K562 (cell line): Measurements from ENCODE around the gene SLC38A10. TPM values are rescaled to one million over a fixed set of nuclear protein-coding genes. Genes with fewer than 3 reads are reported as not detected.

ENCODE experiments used
- BRD9 ChIP-seq: fragments of 450-650 bp; IDR thresholded peaks from 2 replicates; pipeline ENCODE4 v1.6.1; 2018; ENCODE audit warnings: low read depth; ENCODE audit not compliant: partially characterized antibody
- FOXK1 ChIP-seq: sonication (generic); formaldehyde crosslinking; IDR thresholded peaks from 2 replicates; pipeline ENCODE4 v1.8.0; 2022; ENCODE audit warnings: missing genetic modification reagents, mild to moderate bottlenecking, borderline replicate concordance
- LEF1 ChIP-seq: fragments of 450-650 bp; IDR thresholded peaks from 2 replicates; pipeline ENCODE4 v1.6.1; 2016; ENCODE audit warnings: mild to moderate bottlenecking
- MAX ChIP-seq: sonication (generic); formaldehyde crosslinking; IDR thresholded peaks from 2 replicates; pipeline ENCODE4 v1.9.0; 2022; ENCODE audit warnings: mild to moderate bottlenecking, missing genetic modification reagents
- MYC ChIP-seq, 2 experiments: fragments of 250-450 bp in 1 of 2; sonication (Bioruptor Pico) in 1 of 2; IDR thresholded peaks; 2 replicates each; pipeline versions ENCODE4 v1.5.1 to v1.6.1; 2012 to 2021; ENCODE audit warnings: low read depth in 2 of 2, borderline replicate concordance in 1 of 2, improper control_type of control experiment in 1 of 2, low read length in 1 of 2, mild to moderate bottlenecking in 1 of 2, moderate library complexity in 1 of 2
- NKRF ChIP-seq: fragments of 450-650 bp; IDR thresholded peaks from 2 replicates; pipeline ENCODE4 v1.6.1; 2016; ENCODE audit warnings: borderline replicate concordance
- RHOXF2B ChIP-seq: fragments of 250-450 bp; sonication (Bioruptor Pico); conservative IDR thresholded peaks from 2 replicates; pipeline ENCODE4 v1.5.1; 2021
- XRCC5 ChIP-seq: fragments of 200-400 bp; formaldehyde crosslinking; IDR thresholded peaks from 2 replicates; pipeline ENCODE4 v1.6.1; 2017; ENCODE audit warnings: low read depth, mild to moderate bottlenecking, low read length
- ZBTB33 ChIP-seq: sonication (generic); formaldehyde crosslinking; IDR thresholded peaks from 2 replicates; pipeline ENCODE4 v1.8.1; 2023; ENCODE audit warnings: mild to moderate bottlenecking, missing genetic modification reagents
- ZNF124 ChIP-seq: sonication (generic); formaldehyde crosslinking; IDR thresholded peaks from 2 replicates; pipeline ENCODE4 v1.8.1; 2022; ENCODE audit warnings: missing genetic modification reagents
- polyA plus RNA-seq, 8 experiments: library from polyadenylated mRNA; depleted of rRNA in 4 of 8; stranded (reverse) in 5 of 8; unstranded in 3 of 8; fragments of >200 nt; fragmentation: Nextera tagmentation in 2 of 8; fragmentation: Illumina TruSeq in 1 of 8; extraction: Ambion mirVana in 2 of 8; extraction: Trizol in 1 of 8; gene quantifications; 2 replicates each; pipeline versions ENCODE4 v1.2.1 to v1.2.3, GENCODE V29; 2011 to 2014; ENCODE audit warnings: inconsistent platforms in 1 of 8, missing spikeins in 1 of 8
- total RNA-seq, 7 experiments: library from RNA; depleted of rRNA in 6 of 7; stranded (reverse); fragments of >200 nt in 6 of 7; fragmentation: Illumina TruSeq in 2 of 7; extraction: Trizol in 2 of 7; gene quantifications; 2 replicates each; pipeline versions ENCODE4 v1.2.1 to v1.2.3, GENCODE V29; 2011 to 2021; ENCODE audit warnings: low replicate concordance in 1 of 7
- TF ChIP-seq, protein P1 (sequence below): fragments of 200-800 bp; sonication (Bioruptor generic); IDR thresholded peaks from 2 replicates; pipeline ENCODE4 v1.6.1; 2017; ENCODE audit warnings: missing genetic modification characterization, missing compliant biosample characterization
- TF ChIP-seq, protein P2 (sequence below), 3 experiments: fragments of 200-800 bp in 1 of 3; fragments of 250-450 bp in 1 of 3; fragments of 450-650 bp in 1 of 3; sonication (Bioruptor Pico) in 1 of 3; sonication (Bioruptor generic) in 1 of 3; formaldehyde crosslinking in 1 of 3; IDR thresholded peaks; 2 replicates each; pipeline versions ENCODE4 v1.6.1 to v1.8.0; 2016 to 2022; ENCODE audit warnings: mild to moderate bottlenecking in 2 of 3, missing genetic modification characterization in 2 of 3, missing compliant biosample characterization in 1 of 3, moderate library complexity in 1 of 3

Gene SLC38A10
- total and polyA plus RNA-seq, 9 of the 15 experiments (the other 6 are each of a cell fraction or from before 2014, with no cell fraction given): 0.45 to 54.2 (median 13.8) TPM

GRCh38 chr17:81239714-81240555 is 55.2 kb downstream of the SLC38A10 start (continued):
- TF ChIP-seq XRCC5: 0 out of 2 replicates have a peak, but pooled peaks have one; percentile 14
- TF ChIP-seq, protein P1, sequence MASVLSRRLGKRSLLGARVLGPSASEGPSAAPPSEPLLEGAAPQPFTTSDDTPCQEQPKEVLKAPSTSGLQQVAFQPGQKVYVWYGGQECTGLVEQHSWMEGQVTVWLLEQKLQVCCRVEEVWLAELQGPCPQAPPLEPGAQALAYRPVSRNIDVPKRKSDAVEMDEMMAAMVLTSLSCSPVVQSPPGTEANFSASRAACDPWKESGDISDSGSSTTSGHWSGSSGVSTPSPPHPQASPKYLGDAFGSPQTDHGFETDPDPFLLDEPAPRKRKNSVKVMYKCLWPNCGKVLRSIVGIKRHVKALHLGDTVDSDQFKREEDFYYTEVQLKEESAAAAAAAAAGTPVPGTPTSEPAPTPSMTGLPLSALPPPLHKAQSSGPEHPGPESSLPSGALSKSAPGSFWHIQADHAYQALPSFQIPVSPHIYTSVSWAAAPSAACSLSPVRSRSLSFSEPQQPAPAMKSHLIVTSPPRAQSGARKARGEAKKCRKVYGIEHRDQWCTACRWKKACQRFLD (CRISPR knock-in tag): 0 out of 2 replicates have a peak, but pooled peaks have one; percentile 14
- no peak for TF ChIP-seq RHOXF2B (CRISPR knock-in tag)
- TF ChIP-seq MAX (CRISPR knock-in tag): 0 out of 2 replicates have a peak, but pooled peaks have one; percentile 58
- no peak for TF ChIP-seq LEF1
- TF ChIP-seq ZNF124: no peak
- 0 out of 2 replicates have a peak, but pooled peaks have one; percentile 14 for TF ChIP-seq NKRF
- TF ChIP-seq ZBTB33 (CRISPR knock-in tag): peak; percentile 76
- no peak for TF ChIP-seq BRD9
- no peak for TF ChIP-seq MYC (IDR thresholded peaks at IDR 0.05; ENCODE audit: low read depth, low read length)
- peak; percentile 39; the same call in 1 of the 2 replicates for TF ChIP-seq MYC (CRISPR knock-in tag; IDR thresholded peaks at IDR 0.05; ENCODE audit: borderline replicate concordance, low read depth)
- TF ChIP-seq FOXK1 (CRISPR knock-in tag): 0 out of 2 replicates have a peak, but pooled peaks have one; percentile 30
- TF ChIP-seq, protein P2, sequence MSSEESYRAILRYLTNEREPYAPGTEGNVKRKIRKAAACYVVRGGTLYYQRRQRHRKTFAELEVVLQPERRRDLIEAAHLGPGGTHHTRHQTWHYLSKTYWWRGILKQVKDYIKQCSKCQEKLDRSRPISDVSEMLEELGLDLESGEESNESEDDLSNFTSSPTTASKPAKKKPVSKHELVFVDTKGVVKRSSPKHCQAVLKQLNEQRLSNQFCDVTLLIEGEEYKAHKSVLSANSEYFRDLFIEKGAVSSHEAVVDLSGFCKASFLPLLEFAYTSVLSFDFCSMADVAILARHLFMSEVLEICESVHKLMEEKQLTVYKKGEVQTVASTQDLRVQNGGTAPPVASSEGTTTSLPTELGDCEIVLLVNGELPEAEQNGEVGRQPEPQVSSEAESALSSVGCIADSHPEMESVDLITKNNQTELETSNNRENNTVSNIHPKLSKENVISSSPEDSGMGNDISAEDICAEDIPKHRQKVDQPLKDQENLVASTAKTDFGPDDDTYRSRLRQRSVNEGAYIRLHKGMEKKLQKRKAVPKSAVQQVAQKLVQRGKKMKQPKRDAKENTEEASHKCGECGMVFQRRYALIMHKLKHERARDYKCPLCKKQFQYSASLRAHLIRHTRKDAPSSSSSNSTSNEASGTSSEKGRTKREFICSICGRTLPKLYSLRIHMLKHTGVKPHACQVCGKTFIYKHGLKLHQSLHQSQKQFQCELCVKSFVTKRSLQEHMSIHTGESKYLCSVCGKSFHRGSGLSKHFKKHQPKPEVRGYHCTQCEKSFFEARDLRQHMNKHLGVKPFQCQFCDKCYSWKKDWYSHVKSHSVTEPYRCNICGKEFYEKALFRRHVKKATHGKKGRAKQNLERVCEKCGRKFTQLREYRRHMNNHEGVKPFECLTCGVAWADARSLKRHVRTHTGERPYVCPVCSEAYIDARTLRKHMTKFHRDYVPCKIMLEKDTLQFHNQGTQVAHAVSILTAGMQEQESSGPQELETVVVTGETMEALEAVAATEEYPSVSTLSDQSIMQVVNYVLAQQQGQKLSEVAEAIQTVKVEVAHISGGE (CRISPR knock-in tag; IDR thresholded peaks at IDR 0.05): peak in 1 of 3 experiments; percentile 39; a peak in 1 of 6 replicates
- TF ChIP-seq, all 486 proteins: peak for 14
